Ishikawa (cell line): ENCODE data around the gene PDE1C.

Experiments
- CEBPB ChIP-seq: IDR thresholded peaks from 2 replicates; pipeline ENCODE4 v1.6.1; 2012
- CREB1 ChIP-seq: IDR thresholded peaks from 2 replicates; pipeline ENCODE4 v1.6.1; 2012; ENCODE audit warnings: low read depth
- EGR1 ChIP-seq: IDR thresholded peaks from 2 replicates; pipeline ENCODE4 v1.6.1; 2012
- EP300 ChIP-seq: IDR thresholded peaks from 2 replicates; pipeline ENCODE4 v1.6.1; 2012; ENCODE audit warnings: borderline replicate concordance
- FOXM1 ChIP-seq: IDR thresholded peaks from 2 replicates; pipeline ENCODE4 v1.6.1; 2012; ENCODE audit warnings: low read depth, borderline replicate concordance
- MAX ChIP-seq: IDR thresholded peaks from 2 replicates; pipeline ENCODE4 v1.6.1; 2012
- NFIC ChIP-seq: IDR thresholded peaks from 2 replicates; pipeline ENCODE4 v1.6.1; 2012
- RAD21 ChIP-seq: IDR thresholded peaks from 2 replicates; pipeline ENCODE4 v1.6.1; 2012; ENCODE audit warnings: low read depth
- TAF1 ChIP-seq: IDR thresholded peaks from 2 replicates; pipeline ENCODE4 v1.6.1; 2012; ENCODE audit warnings: low read depth, mild to moderate bottlenecking
- TCF12 ChIP-seq: IDR thresholded peaks from 2 replicates; pipeline ENCODE4 v1.6.1; 2012; ENCODE audit warnings: low read depth
- TEAD4 ChIP-seq: IDR thresholded peaks from 2 replicates; pipeline ENCODE4 v1.6.1; 2012
- USF1 ChIP-seq: IDR thresholded peaks from 2 replicates; pipeline ENCODE4 v1.6.1; 2012
- YY1 ChIP-seq: IDR thresholded peaks from 2 replicates; pipeline ENCODE4 v1.6.1; 2012; ENCODE audit warnings: low read depth
- ZBTB7A ChIP-seq: IDR thresholded peaks from 2 replicates; pipeline ENCODE4 v1.6.1; 2012; ENCODE audit warnings: low read depth
- TF ChIP-seq, protein P1 (sequence below): IDR thresholded peaks from 2 replicates; pipeline ENCODE4 v1.6.1; 2012; ENCODE audit warnings: low read depth, mild to moderate bottlenecking

PDE1C gene

DNA sequence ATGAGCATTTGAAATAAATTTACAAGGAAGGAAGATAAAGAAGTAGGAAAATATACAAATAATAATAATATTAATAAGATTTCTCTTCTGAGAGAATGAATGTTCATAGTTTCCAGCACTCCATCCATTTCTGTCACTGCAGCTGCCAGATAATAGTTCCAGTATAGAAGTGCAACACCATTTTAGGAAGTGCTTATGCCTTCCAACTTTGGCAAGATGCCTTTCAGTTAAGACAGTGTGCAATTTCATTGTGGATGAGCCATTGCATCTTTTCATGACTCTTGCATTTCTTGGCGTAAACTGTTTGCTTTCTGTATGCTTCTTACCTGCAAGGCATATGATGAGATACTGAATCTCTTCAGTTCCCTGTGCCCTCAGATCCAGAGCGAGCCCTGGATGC is 185.0 kb downstream of the PDE1C start:
- TF ChIP-seq, protein P1, sequence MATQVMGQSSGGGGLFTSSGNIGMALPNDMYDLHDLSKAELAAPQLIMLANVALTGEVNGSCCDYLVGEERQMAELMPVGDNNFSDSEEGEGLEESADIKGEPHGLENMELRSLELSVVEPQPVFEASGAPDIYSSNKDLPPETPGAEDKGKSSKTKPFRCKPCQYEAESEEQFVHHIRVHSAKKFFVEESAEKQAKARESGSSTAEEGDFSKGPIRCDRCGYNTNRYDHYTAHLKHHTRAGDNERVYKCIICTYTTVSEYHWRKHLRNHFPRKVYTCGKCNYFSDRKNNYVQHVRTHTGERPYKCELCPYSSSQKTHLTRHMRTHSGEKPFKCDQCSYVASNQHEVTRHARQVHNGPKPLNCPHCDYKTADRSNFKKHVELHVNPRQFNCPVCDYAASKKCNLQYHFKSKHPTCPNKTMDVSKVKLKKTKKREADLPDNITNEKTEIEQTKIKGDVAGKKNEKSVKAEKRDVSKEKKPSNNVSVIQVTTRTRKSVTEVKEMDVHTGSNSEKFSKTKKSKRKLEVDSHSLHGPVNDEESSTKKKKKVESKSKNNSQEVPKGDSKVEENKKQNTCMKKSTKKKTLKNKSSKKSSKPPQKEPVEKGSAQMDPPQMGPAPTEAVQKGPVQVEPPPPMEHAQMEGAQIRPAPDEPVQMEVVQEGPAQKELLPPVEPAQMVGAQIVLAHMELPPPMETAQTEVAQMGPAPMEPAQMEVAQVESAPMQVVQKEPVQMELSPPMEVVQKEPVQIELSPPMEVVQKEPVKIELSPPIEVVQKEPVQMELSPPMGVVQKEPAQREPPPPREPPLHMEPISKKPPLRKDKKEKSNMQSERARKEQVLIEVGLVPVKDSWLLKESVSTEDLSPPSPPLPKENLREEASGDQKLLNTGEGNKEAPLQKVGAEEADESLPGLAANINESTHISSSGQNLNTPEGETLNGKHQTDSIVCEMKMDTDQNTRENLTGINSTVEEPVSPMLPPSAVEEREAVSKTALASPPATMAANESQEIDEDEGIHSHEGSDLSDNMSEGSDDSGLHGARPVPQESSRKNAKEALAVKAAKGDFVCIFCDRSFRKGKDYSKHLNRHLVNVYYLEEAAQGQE = no peak
- no peak for TF ChIP-seq CREB1
- no peak for TF ChIP-seq CEBPB
- TF ChIP-seq RAD21 = no peak
- no peak for TF ChIP-seq MAX
- TF ChIP-seq NFIC = no peak
- TF ChIP-seq TCF12 = no peak
- no peak for TF ChIP-seq EGR1
- TF ChIP-seq TAF1 = no peak

DNA sequence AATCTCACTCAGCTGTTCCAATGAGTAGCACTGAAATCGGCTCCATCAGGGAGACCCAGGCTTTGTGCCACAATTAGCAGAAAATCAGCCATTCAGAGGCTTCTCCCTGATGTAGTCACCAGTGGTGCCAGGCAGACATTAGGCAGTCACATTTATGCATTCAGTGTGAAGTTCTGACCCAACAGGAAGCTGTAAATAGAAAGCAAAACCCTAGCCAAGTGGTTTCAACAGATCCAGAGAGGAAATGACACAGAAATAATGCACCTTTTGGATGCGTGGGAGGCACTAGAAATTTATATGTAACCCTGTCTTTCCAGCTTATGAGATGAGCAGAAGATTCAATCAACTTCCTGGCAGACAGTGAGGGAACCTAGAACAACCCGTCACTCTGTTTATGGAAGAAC is 186.4 kb downstream of the PDE1C start:
- no peak for TF ChIP-seq RAD21
- TF ChIP-seq CREB1 = no peak
- TF ChIP-seq TEAD4 = no peak

- TF ChIP-seq ZBTB7A = no peak
- TF ChIP-seq NFIC = no peak
- no peak for TF ChIP-seq RAD21
- TF ChIP-seq FOXM1 = no peak
- no peak for TF ChIP-seq CREB1
- TF ChIP-seq EP300 = no peak
- no peak for TF ChIP-seq TCF12
- no peak for TF ChIP-seq TEAD4
- TF ChIP-seq EGR1 = no peak
- TF ChIP-seq TAF1 = no peak
- TF ChIP-seq USF1 = no peak
- TF ChIP-seq YY1 = no peak
- no peak for TF ChIP-seq MAX
Measured at GRCh38 chr7:31882187-31882586, 188.0 kb downstream of the PDE1C start.

DNA sequence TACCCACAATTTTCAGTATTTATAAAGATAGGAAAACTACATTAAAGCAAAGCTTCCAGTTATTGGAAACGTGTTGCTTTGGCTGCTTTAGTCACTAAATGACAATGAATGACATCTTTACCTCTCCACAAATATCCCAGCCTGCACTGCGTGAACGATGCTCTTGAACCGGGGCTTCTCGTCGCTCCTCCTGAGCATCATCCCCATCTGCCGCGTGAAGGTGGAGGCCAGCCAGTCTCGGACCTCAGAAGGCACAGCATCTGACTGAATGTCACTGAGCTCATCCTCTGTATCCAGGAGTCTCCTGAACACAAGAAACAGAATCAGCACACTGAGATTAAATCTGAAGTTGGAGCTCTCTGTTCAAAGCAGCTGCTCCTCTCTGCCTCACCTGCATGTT is 191.3 kb downstream of the PDE1C start:
- TF ChIP-seq FOXM1 (no peak), EGR1 (no peak), NFIC (no peak), TEAD4 (no peak), CREB1 (no peak), USF1 (no peak), RAD21 (no peak), MAX (no peak), YY1 (no peak), ZBTB7A (no peak), TCF12 (no peak), TAF1 (no peak), EP300 (no peak), CEBPB (no peak)
- TF ChIP-seq, protein P1 = no peak

DNA sequence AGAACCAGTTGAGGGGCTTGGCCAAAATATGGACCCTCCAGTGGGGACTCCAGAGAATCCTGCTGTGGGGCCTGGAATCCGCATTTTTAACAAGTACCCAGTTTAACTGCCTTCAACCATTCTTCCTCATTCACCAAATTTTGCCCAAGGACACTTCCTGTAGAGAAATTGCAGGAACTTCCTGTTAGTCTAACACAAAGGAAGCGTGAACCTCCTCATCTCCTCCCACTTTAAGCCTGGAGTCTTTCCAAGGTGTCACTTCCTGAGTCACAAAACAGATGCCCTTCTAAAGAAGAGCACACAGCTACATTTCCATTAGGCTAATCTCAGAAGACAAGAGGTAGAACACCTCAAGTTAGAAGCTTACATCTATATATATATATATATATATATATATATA is 194.8 kb downstream of the PDE1C start:
- TF ChIP-seq, protein P1 = no peak
- TF ChIP-seq ZBTB7A (no peak), TCF12 (no peak), USF1 (no peak), YY1 (no peak), FOXM1 (no peak), RAD21 (no peak), EGR1 (no peak), CEBPB (no peak), NFIC (no peak), TEAD4 (no peak), EP300 (no peak), CREB1 (no peak), TAF1 (no peak), MAX (no peak)
